Nephron progenitor cell (in vitro differentiated cells): ENCODE results near the gene GMIP.

Experiments used
- DNase-seq: peaks from one replicate; pipeline ENCODE4 v3.0.0; 2021
- H3K27ac Mint-ChIP-seq: 2 replicates; pipeline ENCODE4 v1.8.0; 2021; ENCODE audit warnings: mild to moderate bottlenecking, moderate library complexity, mixed read lengths
- H3K27me3 Mint-ChIP-seq: 2 replicates; pipeline ENCODE4 v1.8.0; 2021; ENCODE audit warnings: mild to moderate bottlenecking, low read depth, mixed read lengths; ENCODE audit not compliant: poor library complexity
- H3K36me3 Mint-ChIP-seq: 2 replicates; pipeline ENCODE4 v1.8.0; 2021; ENCODE audit warnings: low read depth, mixed read lengths
- H3K4me1 Mint-ChIP-seq: 2 replicates; pipeline ENCODE4 v1.8.0; 2021; ENCODE audit warnings: mixed read lengths
- H3K4me3 Mint-ChIP-seq: 2 replicates; pipeline ENCODE4 v1.8.0; 2021; ENCODE audit warnings: mild to moderate bottlenecking, moderate library complexity, mixed read lengths
- H3K9me3 Mint-ChIP-seq: 2 replicates; pipeline ENCODE4 v1.8.0; 2021; ENCODE audit warnings: mild to moderate bottlenecking, moderate library complexity, mixed read lengths
- TF ChIP-seq, protein P1 (sequence below): fragments of 200-600 bp; sonication (generic); IDR thresholded peaks from 2 replicates; pipeline ENCODE4 v1.5.0; 2021; ENCODE audit warnings: antibody characterized with exemption

Gene GMIP

GRCh38 chr19:19580418-19580817, 63.0 kb downstream of the GMIP start:
- TF ChIP-seq, protein P1, sequence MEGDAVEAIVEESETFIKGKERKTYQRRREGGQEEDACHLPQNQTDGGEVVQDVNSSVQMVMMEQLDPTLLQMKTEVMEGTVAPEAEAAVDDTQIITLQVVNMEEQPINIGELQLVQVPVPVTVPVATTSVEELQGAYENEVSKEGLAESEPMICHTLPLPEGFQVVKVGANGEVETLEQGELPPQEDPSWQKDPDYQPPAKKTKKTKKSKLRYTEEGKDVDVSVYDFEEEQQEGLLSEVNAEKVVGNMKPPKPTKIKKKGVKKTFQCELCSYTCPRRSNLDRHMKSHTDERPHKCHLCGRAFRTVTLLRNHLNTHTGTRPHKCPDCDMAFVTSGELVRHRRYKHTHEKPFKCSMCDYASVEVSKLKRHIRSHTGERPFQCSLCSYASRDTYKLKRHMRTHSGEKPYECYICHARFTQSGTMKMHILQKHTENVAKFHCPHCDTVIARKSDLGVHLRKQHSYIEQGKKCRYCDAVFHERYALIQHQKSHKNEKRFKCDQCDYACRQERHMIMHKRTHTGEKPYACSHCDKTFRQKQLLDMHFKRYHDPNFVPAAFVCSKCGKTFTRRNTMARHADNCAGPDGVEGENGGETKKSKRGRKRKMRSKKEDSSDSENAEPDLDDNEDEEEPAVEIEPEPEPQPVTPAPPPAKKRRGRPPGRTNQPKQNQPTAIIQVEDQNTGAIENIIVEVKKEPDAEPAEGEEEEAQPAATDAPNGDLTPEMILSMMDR, result no peak
- Mint-ChIP-seq H3K4me3 (no peak overlapping the region), H3K27ac (no peak overlapping the region), H3K27me3 (no peaks in the 10 kb centered on the region), H3K36me3 (no peaks in the 10 kb centered on the region), H3K9me3 (no peaks in the 10 kb centered on the region), H3K4me1 (peaks cover 14% of the 10 kb centered on the region)
- no peak for DNase-seq

- peaks cover 17% of the 10 kb centered on the region for H3K4me1 Mint-ChIP-seq
- H3K27me3 Mint-ChIP-seq, result no peaks in the 10 kb centered on the region
- H3K36me3 Mint-ChIP-seq, result no peaks in the 10 kb centered on the region
- TF ChIP-seq, protein P1, result no peak
- H3K27ac Mint-ChIP-seq, result peak overlapping the region; percentile 91
- no peaks in the 10 kb centered on the region for H3K9me3 Mint-ChIP-seq
- no peak for DNase-seq
- no peak overlapping the region for H3K4me3 Mint-ChIP-seq
Observed at GRCh38 chr19:19579533-19580361, 63.7 kb downstream of the GMIP start.
